Endothelial cell of umbilical vein (primary cell): ENCODE measurements around the gene PLCG2. TPM values are rescaled to one million over a fixed set of nuclear protein-coding genes. Genes with fewer than 3 reads are reported as not detected.

Source experiments
- BruUV-seq: library from RNA; stranded (reverse); fragments of 400-500 nt; replicated peaks from 2 replicates; lab custom pipeline; 2021; lab: Mats Ljungman, UMichigan
- CTCF ChIA-PET: fragments of 300-600, 350-600 bp; sonication (Branson Sonifier 250); formaldehyde crosslinking; loops from one replicate; lab custom pipeline; 2021; ENCODE audit warnings: antibody characterized with exemption, inconsistent platforms; lab: Charles Lee
- POLR2A ChIA-PET: fragments of 300-600, 350-600 bp; sonication (Branson Sonifier 250); formaldehyde crosslinking; loops from one replicate; lab custom pipeline; 2021; ENCODE audit warnings: antibody characterized with exemption, inconsistent platforms; lab: Charles Lee
- DNase-seq: peaks from one replicate; pipeline ENCODE4 v3.0.0-alpha.2; 2011; ENCODE audit warnings: low read depth, low spot score
- FAIRE-seq: peaks from 2 replicates; lab custom pipeline; 2011; peaks lifted over from hg19 to GRCh38; lab: Jason Lieb, UNC
- H2AFZ ChIP-seq: 2 replicates; pipeline ENCODE4 v1.6.0; 2012; ENCODE audit warnings: low read depth, low read length, control low read depth, inconsistent platforms
- H3K27ac ChIP-seq: 2 replicates; pipeline ENCODE4 v1.5.1; 2011; ENCODE audit warnings: low read depth, mild to moderate bottlenecking, control low read depth, low read length, moderate library complexity; ENCODE audit not compliant: insufficient read depth
- H3K27me3 ChIP-seq, 2 experiments: 2 replicates each; pipeline versions ENCODE4 v1.6.0 to v1.6.1; 2011; ENCODE audit warnings: low read length in 2 of 2, mixed read lengths in 1 of 2; ENCODE audit not compliant: control insufficient read depth in 2 of 2, insufficient read depth in 2 of 2
- H3K36me3 ChIP-seq, 2 experiments: 2 replicates in 1 of 2; 3 replicates in 1 of 2; pipeline ENCODE4 v1.5.1; 2011; ENCODE audit warnings: low read length in 2 of 2, mild to moderate bottlenecking in 1 of 2, moderate library complexity in 1 of 2; ENCODE audit not compliant: control insufficient read depth in 2 of 2, insufficient read depth in 2 of 2; ENCODE audit errors: extremely low read depth in 1 of 2
- H3K4me1 ChIP-seq: 3 replicates; pipeline ENCODE4 v1.5.1; 2011; ENCODE audit warnings: mild to moderate bottlenecking, low read length; ENCODE audit not compliant: control insufficient read depth, insufficient read depth; ENCODE audit errors: extremely low read depth
- H3K4me2 ChIP-seq: 2 replicates; pipeline ENCODE4 v1.6.1; 2011; ENCODE audit warnings: low read length, control low read depth, mixed read lengths; ENCODE audit not compliant: insufficient read depth
- H3K4me3 ChIP-seq, 3 experiments: fragments of 200-600 bp in 1 of 3; sonication (generic), shearing (Covaris generic) in 1 of 3; replicated peaks in 1 of 3; 2 replicates each; pipeline ENCODE4 v1.5.1; 2011 to 2016; ENCODE audit warnings: control low read depth in 3 of 3, low read length in 3 of 3, mild to moderate bottlenecking in 2 of 3, inconsistent platforms in 1 of 3, low read depth in 1 of 3, moderate library complexity in 1 of 3; ENCODE audit not compliant: insufficient read depth in 1 of 3
- H3K79me2 ChIP-seq: 2 replicates; pipeline ENCODE4 v1.6.0; 2012; ENCODE audit warnings: low read length, inconsistent platforms; ENCODE audit not compliant: control insufficient read depth, insufficient read depth
- H3K9ac ChIP-seq: replicated peaks from 2 replicates; pipeline ENCODE3; 2011; ENCODE audit warnings: low read length, control low read depth; ENCODE audit not compliant: insufficient read depth; ENCODE audit errors: extremely low read depth
- H3K9me1 ChIP-seq: replicated peaks from 3 replicates; pipeline ENCODE4 v1.6.0; 2011; ENCODE audit warnings: mild to moderate bottlenecking, low read length; ENCODE audit not compliant: control insufficient read depth, insufficient read depth; ENCODE audit errors: extremely low read depth
- H3K9me3 ChIP-seq: replicated peaks from 2 replicates; pipeline ENCODE4 v1.5.1; 2012; ENCODE audit warnings: low read length, inconsistent platforms; ENCODE audit not compliant: control insufficient read depth, insufficient read depth
- H4K20me1 ChIP-seq: replicated peaks from 2 replicates; pipeline ENCODE3; 2011; ENCODE audit warnings: mild to moderate bottlenecking, low read length; ENCODE audit not compliant: control insufficient read depth, insufficient read depth; ENCODE audit errors: extremely low read depth
- CTCF ChIP-seq, 2 donors: IDR thresholded peaks; 1 replicate in 1 of 2; 2 replicates in 1 of 2; pipeline ENCODE4 v1.5.1; 2011; ENCODE audit warnings: low read length in 2 of 2, mild to moderate bottlenecking in 2 of 2, moderate library complexity in 2 of 2, control low read depth in 1 of 2, inconsistent platforms in 1 of 2, low read depth in 1 of 2; ENCODE audit not compliant: insufficient read depth in 1 of 2; ENCODE audit errors: extremely low read depth in 1 of 2
- EZH2 ChIP-seq: IDR thresholded peaks from 2 replicates; pipeline ENCODE4 v1.6.1; 2012; ENCODE audit warnings: borderline replicate concordance, low read depth, mild to moderate bottlenecking, moderate library complexity, low read length, inconsistent platforms; ENCODE audit not compliant: severe bottlenecking
- FOS ChIP-seq: IDR thresholded peaks from 2 replicates; pipeline ENCODE4 v1.6.1; 2011; ENCODE audit warnings: mild to moderate bottlenecking, low read length, moderate library complexity, borderline replicate concordance; ENCODE audit not compliant: insufficient read depth
- GATA2 ChIP-seq: IDR thresholded peaks from 2 replicates; pipeline ENCODE4 v1.7.0; 2011; ENCODE audit warnings: low read depth, mild to moderate bottlenecking, moderate library complexity, mixed read lengths, low read length; ENCODE audit not compliant: insufficient read length, insufficient read depth
- JUN ChIP-seq: IDR thresholded peaks from 2 replicates; pipeline ENCODE4 v1.6.1; 2011; ENCODE audit warnings: borderline replicate concordance, low read depth; ENCODE audit not compliant: insufficient read length, insufficient read depth
- MAX ChIP-seq: IDR thresholded peaks from 2 replicates; pipeline ENCODE4 v1.6.1; 2011; ENCODE audit not compliant: insufficient read depth, insufficient read length
- MYC ChIP-seq: IDR thresholded peaks from one replicate; pipeline ENCODE4 v1.6.1; 2011; ENCODE audit warnings: mild to moderate bottlenecking, low read depth, low read length
- POLR2A ChIP-seq: IDR thresholded peaks from 2 replicates; pipeline ENCODE4 v1.6.1; 2012; ENCODE audit warnings: low read depth, mild to moderate bottlenecking, control low read depth, low read length
- POLR2AphosphoS5 ChIP-seq: IDR thresholded peaks from 2 replicates; pipeline ENCODE4 v1.6.1; 2012; ENCODE audit warnings: low read depth, mild to moderate bottlenecking, control low read depth, low read length, moderate library complexity; ENCODE audit not compliant: insufficient read depth
- dilution Hi-C: fragments of 300-500 bp; cut with MboI; formaldehyde crosslinking; loops from one replicate; pipeline ENCODE4 v1.15.0; 2019; ENCODE audit warnings: low sequenced_read_pairs; ENCODE audit not compliant: extremely low pct_ligation_motif_present
- intact Hi-C: fragments of 100-400 bp; cut with micrococcal nuclease; formaldehyde crosslinking; loops from one replicate; pipeline ENCODE4 v1.10.0; 2022
- polyA plus RNA-seq, 4 experiments: library from polyadenylated mRNA; depleted of rRNA in 3 of 4; stranded (reverse) in 3 of 4; unstranded in 1 of 4; fragments of >200 nt; gene quantifications; 2 replicates each; pipeline versions ENCODE4 v1.2.1 to v1.2.3, GENCODE V29; 2011 to 2012; ENCODE audit warnings: missing spikeins in 1 of 4
- total RNA-seq: library from RNA; stranded (reverse); gene quantifications from 2 replicates; pipeline ENCODE4 v1.2.3, GENCODE V29; 2021

Gene PLCG2
- total and polyA plus RNA-seq, 2 donors (not counting 3 experiments of a cell fraction or from before 2014, with no cell fraction given), result 10.8 to 13.6 TPM

- POLR2A ChIA-PET, result no interaction called here
- no peaks in the 10 kb centered on the region for H3K27me3 ChIP-seq
- H3K27ac ChIP-seq, result no peak overlapping the region
- intact Hi-C loops, result no loop called here
- H3K4me1 ChIP-seq, result no peaks in the 10 kb centered on the region
- no peaks in the 10 kb centered on the region for H3K79me2 ChIP-seq
- no peak overlapping the region for H2AFZ ChIP-seq
- no peak for TF ChIP-seq POLR2A
- TF ChIP-seq GATA2, result no peak
- no peak for TF ChIP-seq CTCF (IDR thresholded peaks at IDR 0.05; ENCODE audit: extremely low read depth in 1 of 2, insufficient read depth in 1 of 2, low read depth in 1 of 2, low read length in 2 of 2)
- no peak for TF ChIP-seq MYC
- TF ChIP-seq FOS, result no peak
- no peak for TF ChIP-seq MAX
- no peak for TF ChIP-seq EZH2
- no peak for TF ChIP-seq POLR2AphosphoS5
- no peak for TF ChIP-seq JUN
- no peak for FAIRE-seq
- no peak overlapping the region for H3K4me3 ChIP-seq
- no peaks in the 10 kb centered on the region for H3K9me1 ChIP-seq
- no peaks in the 10 kb centered on the region for H3K36me3 ChIP-seq
- H3K4me2 ChIP-seq, result no peak overlapping the region
- no peaks in the 10 kb centered on the region for H4K20me1 ChIP-seq
- H3K9ac ChIP-seq, result no peak overlapping the region
- BruUV-seq, result no TSS peak
- DNase-seq, result no peak
- dilution Hi-C loops, result no loop called here
- no peaks in the 10 kb centered on the region for H3K9me3 ChIP-seq
- CTCF ChIA-PET, result no interaction called here
Measured at GRCh38 chr16:81796035-81796434, 16.9 kb downstream of the PLCG2 start.
